Stimulated activated CD8-positive, alpha-beta memory T cell treated with anti-CD3 and anti-CD28 coated beads, Interleukin-2, amount 100 ng/mL, for 1 hour (primary cell): ENCODE results near the gene CMIP.

Experiments
- DNase-seq, 2 donors: peaks; one replicate each; pipeline ENCODE4 v3.0.0-alpha.2; 2020; ENCODE audit warnings: low read depth in 2 of 2

Gene CMIP

GRCh38 chr16:81639348-81639747 is 194.7 kb downstream of the CMIP start:
- no peak for DNase-seq

DNA sequence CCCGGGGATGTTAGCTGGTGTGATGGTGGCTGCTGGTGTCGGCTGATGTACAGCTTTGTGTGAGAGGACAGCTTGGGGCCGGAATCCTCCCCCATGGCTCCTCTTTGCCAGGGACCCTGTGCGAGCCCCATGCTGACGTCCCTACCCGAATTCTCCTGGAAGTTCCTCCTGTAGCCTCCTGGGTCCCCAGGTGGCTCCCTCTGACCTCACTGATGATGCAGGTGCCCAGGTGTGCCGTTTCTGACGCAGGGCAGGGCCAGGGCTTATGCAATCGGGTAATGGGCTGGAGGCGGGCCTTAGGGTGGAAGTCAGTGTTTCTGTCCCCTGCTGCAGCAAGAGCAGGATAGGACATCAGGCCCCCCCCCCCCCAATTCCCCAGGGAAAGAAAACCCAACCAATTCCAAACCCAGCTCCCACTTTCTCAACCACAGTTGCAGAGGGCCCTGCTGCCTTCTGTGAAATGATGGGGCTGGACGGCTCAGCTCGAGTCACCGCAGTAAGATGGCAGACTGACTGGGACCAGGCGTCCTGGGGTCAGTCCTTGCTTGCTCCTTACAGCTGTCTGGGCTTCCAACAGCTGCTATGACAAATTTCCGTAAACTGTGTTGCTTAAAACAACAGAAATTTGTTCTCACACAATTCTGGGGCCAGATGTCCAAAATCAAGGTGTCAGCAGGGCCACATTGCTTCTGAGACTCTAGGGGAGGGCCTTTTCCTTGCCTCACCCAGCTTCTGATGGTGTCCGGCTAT is 195.5 kb downstream of the CMIP start:
- no peak for DNase-seq

GRCh38 chr16:81640681-81641070 is 196.1 kb downstream of the CMIP start:
- no peak for DNase-seq

GRCh38 chr16:81641395-81642106 is 196.9 kb downstream of the CMIP start:
- no peak for DNase-seq

GRCh38 chr16:81642107-81642436 is 197.5 kb downstream of the CMIP start:
- DNase-seq: no peak

DNA sequence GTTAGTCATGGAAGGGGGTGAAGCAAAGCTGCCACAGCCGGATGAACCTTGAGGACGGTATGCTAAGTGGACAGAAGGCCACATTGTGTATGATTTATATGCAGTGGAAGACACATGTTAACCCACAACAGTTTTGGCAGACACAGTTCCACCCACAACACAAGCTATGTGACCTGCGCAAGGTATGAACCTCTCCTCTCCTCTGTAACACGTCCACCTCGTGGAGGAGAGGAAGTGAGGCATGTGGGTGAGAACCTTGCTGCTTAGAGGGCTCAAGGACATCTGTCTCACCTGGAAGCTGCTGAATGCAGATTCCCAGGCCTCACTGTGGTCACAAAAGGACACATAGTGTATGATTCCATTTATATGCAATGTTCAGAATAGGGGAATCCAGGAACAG is 198.3 kb downstream of the CMIP start:
- no peak for DNase-seq

DNA sequence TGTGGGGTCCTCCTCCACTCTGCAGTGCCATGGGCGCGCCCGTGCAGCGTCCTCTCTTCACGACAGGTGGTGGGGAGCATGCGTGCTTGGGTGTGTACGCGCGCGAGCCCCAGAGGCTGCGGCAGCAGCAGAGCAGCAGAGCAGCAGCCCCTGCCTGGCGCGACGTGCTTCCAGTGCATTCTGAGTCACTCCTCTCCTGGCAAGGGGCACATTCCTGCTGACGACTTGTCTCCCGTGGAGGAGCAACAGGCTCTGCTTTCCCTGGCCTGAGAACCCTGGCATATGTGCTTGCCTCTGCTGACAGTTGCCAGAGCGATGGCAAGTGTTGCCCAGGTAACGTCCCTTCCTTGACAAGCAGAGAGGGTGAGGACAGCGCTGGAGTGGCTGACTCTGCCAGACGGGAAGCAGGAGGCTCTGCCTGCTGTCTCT is 200.7 kb downstream of the CMIP start:
- DNase-seq: no peak

DNA sequence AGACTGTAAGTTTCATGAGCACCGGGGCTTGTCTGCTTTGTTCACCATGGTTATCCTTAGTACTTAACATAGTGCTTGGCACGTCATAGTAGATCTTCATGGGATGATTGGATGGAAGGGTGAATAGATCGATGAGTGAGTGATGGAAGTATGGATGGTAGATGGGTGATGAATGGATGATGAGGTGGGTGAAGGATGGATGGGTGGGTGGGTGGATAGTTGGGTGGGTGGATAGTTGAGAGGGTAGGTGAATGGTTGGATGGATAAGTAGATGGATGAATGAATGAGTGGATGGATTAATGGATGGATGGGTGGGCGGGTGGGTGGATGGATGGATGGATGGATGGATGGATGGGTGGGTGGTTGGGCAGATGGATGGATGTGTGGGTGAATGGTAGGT is 201.3 kb downstream of the CMIP start:
- DNase-seq: no peak

DNA sequence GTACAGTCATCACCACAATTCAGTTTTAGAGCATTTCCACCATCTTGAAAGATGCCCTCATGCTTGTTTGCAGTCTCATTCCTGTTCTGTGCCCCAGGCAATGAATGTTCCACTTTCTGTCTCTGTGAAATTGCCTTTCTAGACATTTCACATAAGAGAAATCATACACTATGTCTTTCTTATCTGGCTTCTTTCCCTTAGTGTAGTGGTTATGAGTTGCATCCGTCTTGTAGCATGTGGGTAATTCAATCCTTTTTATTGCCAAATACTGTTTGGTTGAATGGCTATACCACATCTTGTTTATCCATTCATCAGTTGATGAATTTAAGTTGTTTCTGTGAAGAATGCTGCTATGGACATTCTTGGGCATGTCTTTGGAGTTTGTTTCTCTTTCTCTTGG is 202.0 kb downstream of the CMIP start:
- no peak for DNase-seq

DNA sequence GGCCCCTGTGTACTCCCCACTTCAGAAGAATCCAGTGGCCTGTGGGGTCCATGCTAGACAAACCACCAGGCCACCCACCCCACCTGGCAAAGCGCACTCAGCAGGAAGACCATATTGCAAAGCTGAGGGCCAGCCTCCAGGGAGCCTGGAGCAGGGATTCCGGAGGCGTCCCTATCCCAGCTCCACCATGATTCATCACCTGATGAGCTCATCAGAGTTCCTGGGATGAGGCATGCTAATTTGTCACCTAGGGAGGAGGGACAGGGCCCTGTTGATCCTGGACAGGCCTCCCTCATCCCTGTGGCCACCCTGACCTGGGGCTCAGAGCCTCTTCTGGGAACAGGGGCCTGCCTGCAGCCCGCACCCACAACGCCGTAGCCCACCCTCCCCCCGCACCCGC is 202.9 kb downstream of the CMIP start:
- no peak for DNase-seq

- no peak for DNase-seq
These were observed 205.1 kb downstream of the CMIP start for GRCh38 chr16:81649561-81650184.

- no peak for DNase-seq
These were observed 205.7 kb downstream of the CMIP start for GRCh38 chr16:81650281-81650680.

GRCh38 chr16:81650982-81651562 is 206.5 kb downstream of the CMIP start:
- DNase-seq: no peak

GRCh38 chr16:81651758-81652718 is 207.4 kb downstream of the CMIP start:
- DNase-seq: no peak

DNA sequence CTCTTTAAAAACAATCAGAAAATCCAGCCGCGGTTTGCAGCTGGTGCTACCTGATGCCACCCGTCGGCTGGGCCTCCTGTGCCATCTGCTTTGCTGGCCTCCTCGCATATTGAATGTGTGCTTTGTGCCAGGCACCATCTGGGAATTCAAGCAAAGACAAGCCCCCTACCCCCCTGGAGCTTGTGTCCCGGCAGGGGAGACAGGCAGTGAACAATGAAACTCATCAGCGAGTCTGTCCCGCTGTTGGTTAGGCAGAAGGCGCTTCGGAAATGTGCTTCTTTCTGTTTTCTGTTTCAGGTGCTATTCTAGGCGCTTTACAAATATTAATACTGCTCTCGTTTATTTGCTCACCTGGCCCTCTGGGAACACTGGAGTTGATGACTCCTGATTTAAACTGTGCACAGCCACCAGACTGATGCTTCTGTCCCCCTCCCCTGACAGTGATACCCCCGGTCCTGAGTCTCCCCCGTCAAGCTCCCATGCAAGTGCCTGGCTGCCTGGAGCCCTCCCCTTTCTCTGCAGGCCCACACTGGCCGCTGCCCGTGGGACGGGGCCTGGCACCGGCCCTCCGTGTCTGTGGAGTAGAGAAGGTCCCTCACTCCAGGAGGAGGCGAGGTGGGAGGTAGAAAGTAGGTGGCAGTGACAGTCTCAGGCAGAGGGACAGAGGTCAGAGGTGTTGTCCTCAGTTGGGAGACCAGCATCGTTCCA is 208.3 kb downstream of the CMIP start:
- no peak for DNase-seq

- no peak for DNase-seq
These were observed 209.7 kb downstream of the CMIP start for GRCh38 chr16:81654346-81654745.

DNA sequence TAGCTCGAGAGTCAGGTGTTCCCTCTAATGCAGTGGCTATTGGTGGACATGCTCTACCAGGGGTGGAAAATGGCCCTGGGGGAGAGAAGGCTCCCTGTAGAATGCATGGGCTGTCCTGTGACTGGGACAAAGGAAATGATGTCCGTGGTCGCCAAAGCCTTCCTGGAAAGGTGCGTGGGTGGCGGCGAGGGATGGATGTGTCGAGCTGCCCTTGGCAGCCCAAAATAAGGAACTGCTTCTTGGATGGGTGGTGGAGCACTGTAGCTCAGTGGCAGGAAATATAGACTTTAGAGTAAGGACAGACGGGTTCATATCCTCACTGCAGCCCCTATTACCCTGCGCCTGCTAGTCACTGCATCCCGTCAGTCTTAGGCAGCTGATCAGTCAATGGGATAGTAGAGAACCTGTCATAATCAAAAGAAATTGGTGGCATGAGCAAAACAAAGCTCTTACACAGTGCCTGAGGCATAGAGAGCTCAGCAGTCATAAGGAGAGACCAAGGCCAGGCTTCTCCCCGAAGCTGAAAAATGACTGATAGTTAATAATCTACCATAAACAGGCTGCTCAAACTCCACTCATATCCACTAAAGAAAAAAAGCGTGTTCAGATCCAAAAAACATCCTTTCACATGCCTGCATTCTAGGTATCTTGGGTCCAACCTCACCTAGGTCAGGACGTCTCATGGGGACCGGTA is 211.0 kb downstream of the CMIP start:
- no peak for DNase-seq

DNA sequence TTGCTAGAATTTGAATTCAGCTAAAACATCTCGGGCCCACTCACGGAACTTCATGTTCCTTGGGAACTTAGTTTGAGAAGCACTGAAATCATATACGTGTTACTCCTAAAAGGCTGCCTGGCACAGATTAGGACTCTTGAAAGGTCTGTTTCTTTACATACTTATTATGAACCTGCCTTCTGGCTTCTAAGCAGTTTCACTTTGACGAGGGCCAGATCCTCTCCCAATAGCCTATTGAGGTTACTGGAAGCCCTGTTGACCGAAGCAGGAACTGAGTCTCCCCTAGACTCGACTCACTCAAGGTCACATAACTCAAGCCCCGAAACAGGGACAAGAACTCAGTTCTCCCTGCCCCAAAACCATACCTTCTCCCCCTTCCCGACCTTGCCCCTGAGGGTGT is 212.6 kb downstream of the CMIP start:
- no peak for DNase-seq

- no peak for DNase-seq
These were observed 213.2 kb downstream of the CMIP start for GRCh38 chr16:81657781-81658180.

- DNase-seq: no peak
These were observed 213.8 kb downstream of the CMIP start for GRCh38 chr16:81658373-81658772.
